ENCODE data around the gene MAP4K5. TPM values are rescaled to one million over a fixed set of nuclear protein-coding genes. Genes with fewer than 3 reads are reported as not detected.
"Not testable (repeated sequence)": the region's sequence is repeated elsewhere in the genome, so short reads cannot be mapped to it uniquely, and the experiment has no call there.

MAP4K5 gene
- total RNA-seq, 2 experiments from 2014 or later: 40.1 to 46.1 TPM

- no peak for ATAC-seq (ENCODE audit: low read depth)
- Mint-ChIP-seq H3K27me3 (no peaks in the 10 kb centered on the region), H3K9me3 (no peaks in the 10 kb centered on the region), H3K27ac (no peak overlapping the region), H3K36me3 (peaks cover 15% of the 10 kb centered on the region), H3K4me1 (peaks cover 49% of the 10 kb centered on the region), H3K4me3 (no peak overlapping the region)
- DNase-seq: no peak
- POLR2A ChIA-PET: interaction anchor here (0.6 to 0.7 kb wide), 4 partner anchors 86 to 714 kb away, joined by 3 to 5 read pairs (median 3); no protein-coding TSS in a partner anchor
Observed at GRCh38 chr14:50528000-50528399, 4.4 kb downstream of the MAP4K5 start.

- Mint-ChIP-seq H3K9me3 (no peaks in the 10 kb centered on the region), H3K27ac (peak overlapping the region; percentile 64), H3K27me3 (no peaks in the 10 kb centered on the region), H3K4me1 (peaks cover 48% of the 10 kb centered on the region), H3K4me3 (no peak overlapping the region), H3K36me3 (peaks cover 15% of the 10 kb centered on the region)
- ATAC-seq (ENCODE audit: low read depth) (no peak), DNase-seq (no peak)
- POLR2A ChIA-PET: interaction anchor here (0.6 kb wide), 1 partner anchor 850 kb away, joined by 3 read pairs; no protein-coding TSS in a partner anchor
Observed at GRCh38 chr14:50524731-50525515, 7.4 kb downstream of the MAP4K5 start.

GRCh38 chr14:50524060-50524459 is 8.3 kb downstream of the MAP4K5 start:
- peak overlapping the region; percentile 8 for H3K4me3 Mint-ChIP-seq
- ATAC-seq (ENCODE audit: low read depth) (no peak), DNase-seq (no peak)
- H3K9me3 Mint-ChIP-seq: no peaks in the 10 kb centered on the region
- H3K27ac Mint-ChIP-seq: peak overlapping the region; percentile 64
- H3K4me1 Mint-ChIP-seq: peaks cover 43% of the 10 kb centered on the region
- no peaks in the 10 kb centered on the region for H3K27me3 Mint-ChIP-seq
- POLR2A ChIA-PET: no interaction called here
- peaks cover 15% of the 10 kb centered on the region for H3K36me3 Mint-ChIP-seq

DNA sequence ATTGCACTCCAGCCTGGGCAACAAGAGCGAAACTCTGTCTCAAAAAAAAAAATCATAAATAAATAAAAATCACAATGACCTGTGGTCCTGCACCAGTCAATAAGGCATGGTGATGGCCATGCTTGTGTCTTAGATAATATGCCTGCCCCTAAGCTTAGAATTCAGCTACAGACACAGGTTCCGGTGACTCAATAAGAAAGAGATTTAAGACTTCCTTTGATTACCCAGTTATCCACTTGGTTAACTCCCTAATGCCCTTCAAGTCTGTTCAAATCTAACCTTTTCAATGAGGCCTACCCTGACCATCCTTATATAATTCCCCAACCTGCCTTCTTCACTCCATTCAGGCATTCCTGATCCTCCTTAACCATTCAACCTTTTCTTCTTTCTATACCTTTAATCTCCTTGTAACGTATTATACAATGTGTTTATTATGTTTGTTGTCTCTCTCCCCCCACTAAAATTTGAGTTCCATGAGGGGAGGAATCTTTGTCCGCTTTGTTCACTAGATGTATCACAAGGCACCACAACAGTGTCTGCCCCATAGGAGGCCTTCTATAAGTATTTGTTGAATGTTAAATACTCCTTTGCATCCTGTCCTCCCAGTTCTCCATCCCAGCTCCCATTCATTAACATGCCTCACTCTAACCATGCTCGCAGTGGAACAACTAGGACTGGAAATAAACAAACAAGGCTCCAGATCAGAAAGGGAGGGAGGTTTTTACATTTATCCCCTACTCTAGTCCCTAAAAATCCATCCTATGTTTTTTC is 8.9 kb downstream of the MAP4K5 start:
- H3K27me3 Mint-ChIP-seq: no peaks in the 10 kb centered on the region
- DNase-seq (no peak), ATAC-seq (ENCODE audit: low read depth) (no peak)
- peak overlapping the region; percentile 5 for H3K27ac Mint-ChIP-seq
- POLR2A ChIA-PET: no interaction called here
- peaks cover 17% of the 10 kb centered on the region for H3K36me3 Mint-ChIP-seq
- H3K4me1 Mint-ChIP-seq: peaks cover 43% of the 10 kb centered on the region
- no peaks in the 10 kb centered on the region for H3K9me3 Mint-ChIP-seq
- H3K4me3 Mint-ChIP-seq: no peak overlapping the region

- Mint-ChIP-seq H3K4me3 (peak overlapping the region; percentile 49), H3K27me3 (no peaks in the 10 kb centered on the region), H3K36me3 (peaks cover 14% of the 10 kb centered on the region), H3K9me3 (no peaks in the 10 kb centered on the region), H3K27ac (peak overlapping the region; percentile 73), H3K4me1 (peaks cover 40% of the 10 kb centered on the region)
- no peak for DNase-seq
- no peak for ATAC-seq (ENCODE audit: low read depth)
- POLR2A ChIA-PET: no interaction called here
Observed at GRCh38 chr14:50521912-50522341, 10.4 kb downstream of the MAP4K5 start.

- POLR2A ChIA-PET: no interaction called here
- Mint-ChIP-seq H3K9me3 (no peaks in the 10 kb centered on the region), H3K36me3 (peaks cover 14% of the 10 kb centered on the region)
Observed at GRCh38 chr14:50520947-50521815, 11.2 kb downstream of the MAP4K5 start.

GRCh38 chr14:50516091-50516490 is 16.3 kb downstream of the MAP4K5 start:
- H3K36me3 Mint-ChIP-seq: peaks cover 6% of the 10 kb centered on the region
- POLR2A ChIA-PET: no interaction called here
- no peaks in the 10 kb centered on the region for H3K27me3 Mint-ChIP-seq
- H3K4me3 Mint-ChIP-seq: no peak overlapping the region
- H3K27ac Mint-ChIP-seq: no peak overlapping the region
- peaks cover 4% of the 10 kb centered on the region for H3K4me1 Mint-ChIP-seq
- peaks cover 2% of the 10 kb centered on the region for H3K9me3 Mint-ChIP-seq
- DNase-seq (no peak), ATAC-seq (ENCODE audit: low read depth) (no peak)

More at GRCh38 chr14:50520947-50521815, 11.2 kb downstream of the MAP4K5 start:
- Mint-ChIP-seq H3K27ac (peak overlapping the region; percentile 73), H3K27me3 (no peaks in the 10 kb centered on the region), H3K4me3 (peak overlapping the region; percentile 49), H3K4me1 (peaks cover 40% of the 10 kb centered on the region)
- DNase-seq (no peak), ATAC-seq (ENCODE audit: low read depth) (peak; percentile 71)

DNA sequence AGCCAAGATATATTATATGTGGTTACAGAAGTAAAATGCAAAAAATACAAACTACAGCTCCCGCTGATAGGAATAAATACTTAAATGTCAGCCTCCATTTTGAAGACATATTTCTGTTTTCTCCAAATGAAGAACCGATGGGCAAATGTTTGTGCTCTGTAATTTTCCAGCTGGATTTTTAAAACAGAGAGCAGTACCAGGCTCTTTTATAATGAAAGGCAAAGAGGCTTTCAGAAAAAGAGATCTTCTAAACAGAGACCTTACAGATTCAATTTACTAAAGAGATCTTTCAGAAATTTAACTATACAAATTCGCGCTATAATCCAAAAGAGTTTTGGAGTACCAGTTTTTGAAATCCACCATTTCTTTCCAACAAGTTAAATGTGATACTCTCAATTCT is 19.9 kb downstream of the MAP4K5 start:
- POLR2A ChIA-PET: no interaction called here

GRCh38 chr14:50510157-50510556 is 22.2 kb downstream of the MAP4K5 start:
- no peaks in the 10 kb centered on the region for H3K27me3 Mint-ChIP-seq
- H3K9me3 Mint-ChIP-seq: peaks cover 5% of the 10 kb centered on the region
- H3K4me3 Mint-ChIP-seq: no peak overlapping the region
- H3K27ac Mint-ChIP-seq: no peak overlapping the region
- peaks cover 23% of the 10 kb centered on the region for H3K36me3 Mint-ChIP-seq
- H3K4me1 Mint-ChIP-seq: no peaks in the 10 kb centered on the region
- ATAC-seq (ENCODE audit: low read depth) (no peak), DNase-seq (no peak)
- POLR2A ChIA-PET: no interaction called here

More for the DNA sequence above, 19.9 kb downstream of the MAP4K5 start:
- H3K27me3 Mint-ChIP-seq: no peaks in the 10 kb centered on the region
- no peak for ATAC-seq (ENCODE audit: low read depth)
- H3K4me1 Mint-ChIP-seq: no peaks in the 10 kb centered on the region
- H3K36me3 Mint-ChIP-seq: peaks cover 21% of the 10 kb centered on the region
- peaks cover 5% of the 10 kb centered on the region for H3K9me3 Mint-ChIP-seq
- no peak overlapping the region for H3K4me3 Mint-ChIP-seq
- no peak for DNase-seq
- H3K27ac Mint-ChIP-seq: no peak overlapping the region

DNA sequence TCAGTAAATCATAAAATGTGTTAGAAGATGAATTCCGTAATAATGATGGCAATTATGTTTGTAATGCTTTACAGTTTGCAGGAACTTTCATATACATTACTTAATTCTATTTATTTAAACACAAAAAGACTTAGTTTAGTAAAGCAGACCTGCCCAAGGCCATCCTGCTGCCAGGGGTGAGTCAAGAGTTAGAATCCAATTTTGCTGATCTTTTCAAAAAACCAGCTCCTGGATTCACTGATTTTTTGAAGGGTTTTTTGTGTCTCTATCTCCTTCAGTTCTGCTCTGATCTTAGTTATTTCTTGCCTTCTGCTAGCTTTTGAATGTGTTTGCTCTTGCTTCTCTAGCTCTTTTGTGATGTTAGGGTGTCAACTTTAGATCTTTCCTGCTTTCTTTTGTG is 25.3 kb downstream of the MAP4K5 start:
- peaks cover 29% of the 10 kb centered on the region for H3K36me3 Mint-ChIP-seq
- DNase-seq; H3K4me3 Mint-ChIP-seq; ATAC-seq (ENCODE audit: low read depth); H3K9me3 Mint-ChIP-seq; H3K4me1 Mint-ChIP-seq; H3K27me3 Mint-ChIP-seq; H3K27ac Mint-ChIP-seq; POLR2A ChIA-PET: not testable (repeated sequence)

- DNase-seq (no peak), ATAC-seq (ENCODE audit: low read depth) (no peak)
- H3K4me3 Mint-ChIP-seq: no peak overlapping the region
- POLR2A ChIA-PET: no interaction called here
- no peaks in the 10 kb centered on the region for H3K9me3 Mint-ChIP-seq
- no peak overlapping the region for H3K27ac Mint-ChIP-seq
- H3K4me1 Mint-ChIP-seq: peaks cover 2% of the 10 kb centered on the region
- no peaks in the 10 kb centered on the region for H3K27me3 Mint-ChIP-seq
- peaks cover 27% of the 10 kb centered on the region for H3K36me3 Mint-ChIP-seq
Observed at GRCh38 chr14:50501642-50502041, 30.7 kb downstream of the MAP4K5 start.

- Mint-ChIP-seq H3K27me3 (no peaks in the 10 kb centered on the region), H3K36me3 (peaks cover 31% of the 10 kb centered on the region), H3K4me3 (no peak overlapping the region), H3K4me1 (peaks cover 4% of the 10 kb centered on the region), H3K27ac (no peak overlapping the region), H3K9me3 (no peaks in the 10 kb centered on the region)
- DNase-seq (no peak), ATAC-seq (ENCODE audit: low read depth) (no peak)
- POLR2A ChIA-PET: no interaction called here
Observed at GRCh38 chr14:50497351-50497750, 35.0 kb downstream of the MAP4K5 start.

- no peak overlapping the region for H3K4me3 Mint-ChIP-seq
- ATAC-seq (ENCODE audit: low read depth): no peak
- no peak overlapping the region for H3K27ac Mint-ChIP-seq
- peaks cover 2% of the 10 kb centered on the region for H3K4me1 Mint-ChIP-seq
- no peaks in the 10 kb centered on the region for H3K27me3 Mint-ChIP-seq
- no peak for DNase-seq
- H3K9me3 Mint-ChIP-seq: no peaks in the 10 kb centered on the region
- POLR2A ChIA-PET: no interaction called here
- peaks cover 22% of the 10 kb centered on the region for H3K36me3 Mint-ChIP-seq
Observed at GRCh38 chr14:50489851-50490250, 42.5 kb downstream of the MAP4K5 start.

All from activated naive CD8-positive, alpha-beta T cell treated with anti-CD3 and anti-CD28 coated beads, Interleukin-2, amount 10 ng/mL, durations not matched to agents 7 days and 5 days (primary cell).